ENCODE data around the gene RYR3.

Gene RYR3

DNA sequence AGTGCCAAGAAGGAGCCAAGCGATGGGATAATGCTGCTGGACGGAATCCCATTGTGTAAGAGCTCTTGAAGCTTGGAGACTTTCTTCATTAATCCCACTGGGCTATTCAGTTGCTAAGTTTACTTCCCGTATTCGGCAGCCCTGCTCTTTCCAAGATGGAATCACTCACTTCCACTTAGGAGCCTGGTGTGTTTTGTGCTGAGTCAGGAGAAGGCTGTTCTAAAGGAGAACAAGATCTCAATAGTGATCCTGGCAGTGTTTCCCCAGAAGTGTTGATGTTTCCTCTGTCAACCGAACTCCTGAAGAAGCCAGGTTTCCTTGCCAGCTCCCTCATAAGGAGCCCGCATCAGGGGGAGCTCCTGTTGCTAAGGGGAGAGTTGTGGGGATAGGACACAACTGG lies 387.4 kb downstream of the RYR3 start:
- Histone ChIP-seq H3K27me3 (ENCODE audit: control insufficient read depth, low read length) (no peaks in the 10 kb centered on the region), H3K79me2 (ENCODE audit: control insufficient read depth, low read length) (no peaks in the 10 kb centered on the region), H3K4me1 (ENCODE audit: control insufficient read depth, low read length) (no peaks in the 10 kb centered on the region), H3F3A (ENCODE audit: control insufficient read depth, insufficient read depth) (no peaks in the 10 kb centered on the region), H3K4me3 (ENCODE audit: low read length) (no peak overlapping the region), H3K36me3 (ENCODE audit: control insufficient read depth, low read length) (no peaks in the 10 kb centered on the region), H4K20me1 (ENCODE audit: control insufficient read depth, insufficient read depth, low read depth, low read length) (no peaks in the 10 kb centered on the region), H3K9me3 (ENCODE audit: control insufficient read depth, insufficient read depth, low read length) (no peaks in the 10 kb centered on the region), H3K9me2 (replicated peaks; ENCODE audit: control insufficient read depth, low read length) (no peaks in the 10 kb centered on the region), H3K27ac (ENCODE audit: low read depth, low read length) (no peak overlapping the region), H3K4me2 (ENCODE audit: low read length) (no peak overlapping the region)
- TF ChIP-seq EZH2phosphoT487 (IDR thresholded peaks at IDR 0.05; ENCODE audit: borderline replicate concordance, low read length), result no peak
- TF ChIP-seq, protein P1, sequence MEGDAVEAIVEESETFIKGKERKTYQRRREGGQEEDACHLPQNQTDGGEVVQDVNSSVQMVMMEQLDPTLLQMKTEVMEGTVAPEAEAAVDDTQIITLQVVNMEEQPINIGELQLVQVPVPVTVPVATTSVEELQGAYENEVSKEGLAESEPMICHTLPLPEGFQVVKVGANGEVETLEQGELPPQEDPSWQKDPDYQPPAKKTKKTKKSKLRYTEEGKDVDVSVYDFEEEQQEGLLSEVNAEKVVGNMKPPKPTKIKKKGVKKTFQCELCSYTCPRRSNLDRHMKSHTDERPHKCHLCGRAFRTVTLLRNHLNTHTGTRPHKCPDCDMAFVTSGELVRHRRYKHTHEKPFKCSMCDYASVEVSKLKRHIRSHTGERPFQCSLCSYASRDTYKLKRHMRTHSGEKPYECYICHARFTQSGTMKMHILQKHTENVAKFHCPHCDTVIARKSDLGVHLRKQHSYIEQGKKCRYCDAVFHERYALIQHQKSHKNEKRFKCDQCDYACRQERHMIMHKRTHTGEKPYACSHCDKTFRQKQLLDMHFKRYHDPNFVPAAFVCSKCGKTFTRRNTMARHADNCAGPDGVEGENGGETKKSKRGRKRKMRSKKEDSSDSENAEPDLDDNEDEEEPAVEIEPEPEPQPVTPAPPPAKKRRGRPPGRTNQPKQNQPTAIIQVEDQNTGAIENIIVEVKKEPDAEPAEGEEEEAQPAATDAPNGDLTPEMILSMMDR (IDR thresholded peaks at IDR 0.05; ENCODE audit: low read depth, low read length, poor library complexity, severe bottlenecking), result no peak

DNA sequence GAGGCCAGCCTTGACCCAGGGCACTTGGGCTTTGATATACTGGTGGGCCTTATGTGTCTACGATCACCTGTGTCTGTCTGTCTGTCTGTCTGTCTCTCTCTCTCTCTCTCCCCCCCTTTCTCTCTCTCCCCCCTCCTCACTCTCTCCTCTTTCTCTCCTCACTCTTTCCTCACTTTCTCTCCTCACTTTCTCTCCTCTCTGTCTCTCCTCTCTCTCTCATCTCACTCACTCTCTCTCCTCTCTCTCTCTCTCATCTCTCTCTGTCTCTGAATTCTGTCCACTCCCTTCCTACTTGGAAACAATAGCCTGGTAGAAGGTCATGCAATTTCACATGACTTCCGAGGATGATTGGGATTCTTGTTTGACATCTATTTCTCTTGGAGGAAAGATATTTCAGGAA lies 388.4 kb downstream of the RYR3 start:
- no peaks in the 10 kb centered on the region for H3K9me2 ChIP-seq (replicated peaks; ENCODE audit: control insufficient read depth, low read length)
- no peak overlapping the region for H3K4me3 ChIP-seq (ENCODE audit: low read length)
- no peaks in the 10 kb centered on the region for H3F3A ChIP-seq (ENCODE audit: control insufficient read depth, insufficient read depth)
- no peaks in the 10 kb centered on the region for H3K27me3 ChIP-seq (ENCODE audit: control insufficient read depth, low read length)
- no peaks in the 10 kb centered on the region for H3K4me1 ChIP-seq (ENCODE audit: control insufficient read depth, low read length)
- H3K9me3 ChIP-seq (ENCODE audit: control insufficient read depth, insufficient read depth, low read length), result no peaks in the 10 kb centered on the region
- TF ChIP-seq, protein P1 (IDR thresholded peaks at IDR 0.05; ENCODE audit: low read depth, low read length, poor library complexity, severe bottlenecking), result no peak
- no peak for TF ChIP-seq EZH2phosphoT487 (IDR thresholded peaks at IDR 0.05; ENCODE audit: borderline replicate concordance, low read length)
- H3K4me2 ChIP-seq (ENCODE audit: low read length), result no peak overlapping the region
- H3K79me2 ChIP-seq (ENCODE audit: control insufficient read depth, low read length), result no peaks in the 10 kb centered on the region
- no peak overlapping the region for H3K27ac ChIP-seq (ENCODE audit: low read depth, low read length)
- no peaks in the 10 kb centered on the region for H4K20me1 ChIP-seq (ENCODE audit: control insufficient read depth, insufficient read depth, low read depth, low read length)
- no peaks in the 10 kb centered on the region for H3K36me3 ChIP-seq (ENCODE audit: control insufficient read depth, low read length)

DNA sequence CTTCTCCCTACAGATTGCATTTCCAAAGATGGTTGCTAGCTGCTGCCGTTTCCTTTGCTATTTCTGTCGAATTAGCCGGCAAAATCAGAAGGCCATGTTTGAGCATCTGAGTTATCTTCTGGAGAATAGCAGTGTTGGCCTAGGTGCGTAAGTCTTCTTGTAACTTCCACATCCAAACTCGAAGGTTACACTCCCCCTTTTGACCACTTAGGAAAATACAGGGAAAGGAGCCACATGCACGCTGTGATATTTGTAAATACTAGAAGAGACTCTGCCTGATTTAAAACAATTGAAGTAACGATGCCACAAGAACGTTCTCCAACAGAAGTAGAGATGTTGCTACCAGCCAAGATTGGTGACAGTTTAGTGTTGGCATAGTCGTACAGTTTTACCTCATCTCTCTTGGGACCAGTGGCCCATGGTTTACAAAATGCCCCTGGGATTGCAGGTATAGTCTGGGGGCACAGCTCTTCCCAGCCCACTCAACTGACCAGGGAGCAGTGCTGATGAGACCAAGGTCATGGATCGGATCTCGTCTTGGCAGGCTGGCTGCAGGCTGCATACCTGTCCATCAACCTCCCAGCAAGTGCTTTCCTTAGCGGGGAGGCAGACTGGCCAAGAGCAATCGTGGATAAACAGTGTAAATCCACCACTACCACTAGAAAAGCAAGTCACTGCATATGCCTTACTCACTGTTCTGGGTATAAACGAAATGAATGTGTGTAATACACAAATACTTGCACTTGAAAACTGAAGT lies 389.1 kb downstream of the RYR3 start:
- Histone ChIP-seq H3F3A (ENCODE audit: control insufficient read depth, insufficient read depth) (no peaks in the 10 kb centered on the region), H3K4me2 (ENCODE audit: low read length) (no peak overlapping the region), H3K27me3 (ENCODE audit: control insufficient read depth, low read length) (no peaks in the 10 kb centered on the region), H3K9me2 (replicated peaks; ENCODE audit: control insufficient read depth, low read length) (no peaks in the 10 kb centered on the region), H3K36me3 (ENCODE audit: control insufficient read depth, low read length) (no peaks in the 10 kb centered on the region), H4K20me1 (ENCODE audit: control insufficient read depth, insufficient read depth, low read depth, low read length) (no peaks in the 10 kb centered on the region), H3K9me3 (ENCODE audit: control insufficient read depth, insufficient read depth, low read length) (no peaks in the 10 kb centered on the region), H3K27ac (ENCODE audit: low read depth, low read length) (no peak overlapping the region), H3K4me1 (ENCODE audit: control insufficient read depth, low read length) (no peaks in the 10 kb centered on the region), H3K4me3 (ENCODE audit: low read length) (no peak overlapping the region), H3K79me2 (ENCODE audit: control insufficient read depth, low read length) (no peaks in the 10 kb centered on the region)
- TF ChIP-seq, protein P1 (IDR thresholded peaks at IDR 0.05; ENCODE audit: low read depth, low read length, poor library complexity, severe bottlenecking), result no peak
- no peak for TF ChIP-seq EZH2phosphoT487 (IDR thresholded peaks at IDR 0.05; ENCODE audit: borderline replicate concordance, low read length)

All from DOHH2 (cell line).